COR-L47 (cell line): ENCODE data around the gene TBC1D16.

ENCODE experiments used
- DNase-seq: peaks from one replicate; lab custom pipeline; 2025; lab: John Stamatoyannopoulos, UW

The TBC1D16 gene

DNA sequence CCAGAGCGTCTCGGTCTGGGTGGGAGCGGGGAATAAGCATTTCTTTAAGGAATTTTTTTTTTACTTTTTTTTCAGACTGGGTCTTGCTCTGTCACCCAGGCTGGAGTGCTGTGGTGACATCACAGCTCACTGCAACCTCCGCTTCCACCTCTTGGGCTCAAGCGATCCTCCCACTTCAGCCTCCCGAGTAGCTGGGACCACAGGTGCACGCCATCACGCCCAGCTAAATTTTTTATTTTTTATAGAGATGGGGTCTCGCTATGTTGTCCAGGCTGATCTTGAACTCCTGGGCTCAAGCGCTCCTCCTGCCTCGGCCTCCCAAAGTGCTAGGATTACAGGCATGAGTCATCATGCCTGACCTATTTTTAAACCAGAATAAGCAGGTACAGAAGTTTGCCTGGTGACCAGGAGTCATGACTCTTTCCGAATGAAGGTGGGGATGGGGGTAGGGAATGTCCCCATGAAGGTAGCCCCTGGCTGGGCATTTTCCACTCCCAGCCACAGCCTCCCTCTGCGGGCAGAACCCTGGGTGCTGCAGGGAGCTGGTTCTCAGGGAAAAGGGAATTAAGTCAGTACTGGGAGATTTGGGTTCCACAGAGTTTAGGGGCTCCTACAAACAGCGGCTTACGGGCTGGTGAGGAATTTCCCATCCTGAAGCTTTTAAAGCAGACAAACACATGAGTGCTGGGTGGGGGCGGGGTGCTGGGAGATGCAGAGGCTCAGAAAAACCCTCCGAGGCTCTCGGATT, 48.3 kb downstream of the TBC1D16 start:
- no peak for DNase-seq

GRCh38 chr17:79986411-79987186, 49.1 kb downstream of the TBC1D16 start:
- DNase-seq: no peak

DNA sequence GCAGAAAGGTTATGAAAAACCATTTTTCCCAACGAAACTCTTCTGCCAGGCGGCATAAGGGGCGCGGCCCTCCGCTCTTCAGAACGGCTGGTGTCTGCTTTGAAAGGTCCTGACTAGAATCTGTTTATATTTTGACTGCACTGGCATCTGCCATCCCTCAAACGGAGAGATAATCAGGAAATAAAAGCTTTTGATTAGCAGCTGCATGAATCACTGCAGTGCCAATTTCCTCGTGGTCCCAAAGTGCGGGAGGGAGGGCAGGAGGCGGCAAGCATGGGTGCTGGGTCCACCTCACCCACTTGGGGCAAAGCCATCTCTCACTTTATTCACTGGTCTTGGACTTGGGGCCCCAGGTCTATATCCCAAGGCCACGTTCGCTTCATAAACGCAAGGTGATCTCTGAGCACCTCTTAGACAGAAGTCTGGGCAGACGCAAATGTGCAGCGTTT, 49.7 kb downstream of the TBC1D16 start:
- no peak for DNase-seq

- no peak for DNase-seq
These were observed 50.2 kb downstream of the TBC1D16 start for GRCh38 chr17:79985361-79985942.

- DNase-seq: no peak
These were observed 50.8 kb downstream of the TBC1D16 start for GRCh38 chr17:79984877-79985276.

GRCh38 chr17:79984045-79984840, 51.4 kb downstream of the TBC1D16 start:
- no peak for DNase-seq

DNA sequence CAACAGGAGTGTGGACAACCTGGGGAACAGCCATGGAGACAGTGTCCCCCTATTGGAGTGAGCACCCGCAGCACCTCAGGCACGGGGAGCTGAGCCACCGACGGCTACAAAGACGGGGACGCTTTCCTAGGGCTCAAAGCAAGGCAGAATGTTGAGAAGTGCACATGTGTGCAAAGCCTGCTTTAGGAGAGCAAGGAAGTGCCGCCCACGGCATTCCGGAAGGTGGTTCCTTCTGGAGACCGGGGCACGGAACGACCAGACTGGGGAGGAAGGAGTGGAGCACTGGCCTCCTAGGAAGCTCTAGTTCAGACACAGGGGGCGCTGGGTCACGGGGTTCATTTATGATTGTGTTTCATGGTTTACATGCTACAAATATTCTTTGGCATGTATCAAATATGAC, 52.2 kb downstream of the TBC1D16 start:
- no peak for DNase-seq

- DNase-seq: no peak
These were observed 52.7 kb downstream of the TBC1D16 start for GRCh38 chr17:79982986-79983385.

DNA sequence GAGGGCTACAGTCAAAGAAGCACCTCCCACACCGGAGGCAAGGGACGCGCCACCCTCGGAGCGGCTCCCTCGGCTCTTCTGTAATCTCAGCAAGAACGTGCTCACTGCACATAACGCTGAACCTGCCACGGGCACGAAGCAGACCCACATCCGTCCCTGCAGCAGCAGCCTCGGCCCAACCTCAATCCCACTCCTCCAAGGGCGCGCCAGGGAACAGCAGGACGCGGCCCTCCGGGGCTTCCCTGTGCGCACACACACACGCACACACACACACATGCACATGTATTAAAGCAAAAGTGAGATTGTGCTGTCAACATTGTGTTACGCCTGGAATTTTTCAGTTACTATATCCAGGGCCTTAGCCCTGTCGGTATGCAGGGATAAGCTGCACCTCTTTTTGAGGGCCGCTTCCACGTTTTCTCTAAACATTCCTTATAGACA, 54.0 kb downstream of the TBC1D16 start:
- no peak for DNase-seq

GRCh38 chr17:79981090-79981489, 54.6 kb downstream of the TBC1D16 start:
- DNase-seq: no peak

DNA sequence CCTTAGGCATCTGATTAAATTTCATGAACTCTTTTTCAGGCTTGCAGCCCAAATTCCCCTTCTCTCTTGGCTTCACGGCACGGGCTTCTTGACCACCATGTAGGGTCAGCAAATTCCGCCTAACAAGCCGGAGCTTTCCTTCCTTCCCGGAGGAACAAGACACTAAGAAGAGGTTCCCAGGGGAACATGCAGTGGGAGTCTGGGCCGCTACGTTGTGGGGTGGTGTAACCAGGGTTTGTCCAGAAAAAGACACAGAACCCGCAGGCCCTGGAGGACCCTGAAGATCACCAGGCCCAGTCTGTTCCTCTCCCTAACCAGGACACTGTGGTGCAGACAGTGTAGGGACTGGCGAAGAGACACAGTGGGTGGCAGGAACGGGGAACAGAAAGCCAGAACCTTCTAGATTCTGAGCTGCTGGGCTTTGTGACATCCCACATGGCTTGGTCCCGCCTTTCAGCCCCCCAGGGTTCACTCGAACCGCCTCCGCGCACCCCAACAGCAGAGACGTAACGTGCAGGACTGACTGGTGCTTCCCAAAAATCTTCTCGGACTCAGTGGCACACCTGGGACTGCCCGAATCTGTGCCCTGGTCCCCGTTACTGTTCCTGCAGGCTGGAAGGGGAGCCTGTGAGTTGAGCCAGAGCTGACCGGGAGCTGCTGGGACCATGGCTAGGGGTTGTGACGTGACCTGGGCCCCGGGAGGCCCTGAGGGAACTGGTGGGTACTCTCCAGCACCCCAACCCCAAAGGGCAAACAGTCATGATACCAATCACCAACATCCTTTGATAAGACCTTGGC, 55.2 kb downstream of the TBC1D16 start:
- DNase-seq: no peak

DNA sequence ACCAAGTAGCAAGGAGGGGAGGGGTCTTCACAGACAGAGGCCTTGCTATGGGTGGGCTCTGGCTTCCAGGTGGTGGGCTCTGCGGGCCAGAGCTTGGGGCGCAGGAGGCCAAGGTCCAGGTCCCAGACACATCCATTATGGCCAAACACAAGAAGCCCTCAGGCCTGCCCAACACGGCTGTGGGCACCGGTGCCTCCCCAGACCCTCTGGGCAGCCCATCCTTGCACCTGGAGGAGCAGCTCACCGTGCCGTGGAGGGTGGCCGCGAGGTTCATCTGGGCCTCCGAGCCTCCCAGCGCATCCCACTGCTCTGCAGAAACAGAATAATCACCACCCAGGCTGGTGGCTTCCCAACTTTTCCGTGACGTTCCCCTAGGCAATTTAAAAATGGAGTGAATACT, 55.9 kb downstream of the TBC1D16 start:
- no peak for DNase-seq

DNA sequence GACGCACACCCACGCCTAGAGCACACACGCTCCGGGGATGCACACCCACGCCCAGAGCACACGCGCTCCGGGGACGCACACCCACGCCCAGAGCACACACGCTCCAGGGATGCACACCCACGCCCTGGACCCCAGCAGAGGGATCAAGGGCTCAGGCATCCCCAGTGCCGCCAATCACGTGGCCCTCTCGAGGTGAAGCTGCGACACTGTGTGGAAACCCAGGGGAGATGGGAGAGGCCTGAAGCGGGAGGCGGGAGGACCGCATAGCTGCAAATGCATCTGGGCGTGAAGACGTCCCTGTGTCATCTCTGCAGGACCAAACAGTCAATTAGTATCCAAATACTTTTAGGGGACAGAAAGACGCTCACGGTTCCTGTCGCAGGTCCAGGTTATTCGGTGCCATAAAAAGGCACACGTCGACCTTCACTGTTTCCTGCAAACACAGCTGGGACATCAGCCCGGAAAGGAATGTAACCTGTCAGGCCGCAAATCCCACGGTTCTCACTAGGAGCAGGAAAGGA, 56.4 kb downstream of the TBC1D16 start:
- no peak for DNase-seq

DNA sequence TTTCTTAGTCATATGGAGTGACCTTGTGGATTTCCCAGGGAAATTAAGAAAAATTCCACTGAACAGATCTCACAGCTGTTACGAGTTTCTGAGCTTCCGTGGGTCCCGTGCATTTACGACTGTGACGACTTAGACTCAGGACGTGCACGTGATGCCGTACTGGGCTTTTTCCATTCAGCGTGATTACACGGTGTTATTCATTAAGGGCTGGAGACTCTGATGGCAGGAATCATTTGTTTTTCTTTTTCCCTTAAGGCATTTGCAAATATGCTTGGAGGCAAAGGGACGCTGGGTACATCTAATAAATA, 57.2 kb downstream of the TBC1D16 start:
- DNase-seq: no peak

GRCh38 chr17:79977708-79978547, 57.7 kb downstream of the TBC1D16 start:
- no peak for DNase-seq

GRCh38 chr17:79977161-79977631, 58.5 kb downstream of the TBC1D16 start:
- DNase-seq: no peak

DNA sequence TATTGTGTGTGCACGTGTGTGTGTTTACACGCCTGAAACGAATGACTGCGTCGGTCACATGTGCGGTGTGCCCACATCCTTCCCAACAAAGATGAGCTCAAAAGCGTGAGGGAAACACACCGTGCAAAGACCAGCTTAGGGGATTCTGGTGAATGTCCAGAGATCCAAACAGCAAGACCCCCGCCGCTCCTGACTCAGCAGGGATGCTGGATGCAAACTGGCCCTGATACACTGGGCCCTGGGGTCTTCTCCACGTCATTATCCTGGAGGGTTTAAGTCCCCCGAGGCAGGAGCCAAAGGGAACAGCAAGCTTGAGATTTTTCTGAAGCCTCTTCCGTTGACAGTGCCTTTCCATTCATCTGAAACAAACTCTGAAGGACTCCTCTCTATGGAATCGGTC, 59.2 kb downstream of the TBC1D16 start:
- no peak for DNase-seq

- no peak for DNase-seq
These were observed 60.1 kb downstream of the TBC1D16 start for GRCh38 chr17:79975498-79976134.

DNA sequence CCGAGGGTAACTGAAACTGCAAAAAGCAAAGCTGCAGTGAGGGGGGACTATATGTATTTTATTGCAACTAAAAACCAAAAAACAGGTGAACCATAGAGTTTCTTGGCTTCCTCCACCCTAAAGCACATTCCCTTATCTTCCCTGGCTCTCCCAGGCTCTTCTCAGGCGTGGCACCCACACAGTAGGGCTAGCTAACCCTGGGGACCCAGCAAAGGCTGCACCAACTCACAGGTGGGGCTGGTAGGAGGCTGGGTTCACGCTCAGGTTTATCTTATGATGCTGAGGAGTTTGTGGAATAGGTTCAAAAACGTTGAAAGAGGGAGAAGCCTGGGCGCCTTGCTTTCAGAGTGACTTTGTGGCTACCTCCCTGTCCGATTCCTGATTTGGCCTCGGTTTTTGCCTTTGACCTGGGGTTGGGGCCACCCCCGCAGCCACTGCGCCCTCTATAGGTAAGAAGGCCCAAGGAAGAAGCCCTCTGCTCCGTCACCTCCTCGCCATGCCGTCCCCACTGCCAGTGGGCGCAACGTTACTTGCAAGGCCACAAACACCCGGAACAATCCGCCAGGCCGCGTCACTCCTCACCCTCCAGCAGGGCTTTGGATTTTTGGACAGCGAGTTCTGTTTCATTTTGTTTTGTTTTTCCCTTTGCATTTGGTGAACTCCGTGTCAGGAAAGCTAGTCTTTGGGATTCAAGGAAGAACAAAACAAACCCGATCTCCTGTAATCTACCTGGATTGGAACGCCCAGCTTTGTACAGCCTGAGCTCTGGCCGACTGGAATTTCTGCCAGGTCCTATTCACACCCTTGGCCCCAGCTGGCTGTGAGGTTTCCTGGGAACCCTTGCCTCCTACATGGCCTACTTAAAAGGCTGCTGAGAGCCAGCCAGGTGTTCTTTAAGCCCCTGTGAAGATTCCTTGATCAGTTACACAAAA, 60.8 kb downstream of the TBC1D16 start:
- no peak for DNase-seq
